Superior temporal gyrus (tissue), 1 donor: Measurements from ENCODE around the gene WDR76.

Experiments used
- DNase-seq: peaks from one replicate; pipeline ENCODE4 v3.0.0-alpha.2; 2016; ENCODE audit errors: extremely low spot score

WDR76 gene

GRCh38 chr15:43878446-43878845 is 51.6 kb downstream of the WDR76 start:
- DNase-seq, result no peak

GRCh38 chr15:43879386-43880355 is 52.9 kb downstream of the WDR76 start:
- DNase-seq, result no peak

- no peak for DNase-seq
These were observed 53.8 kb downstream of the WDR76 start for GRCh38 chr15:43880406-43881194.

- DNase-seq, result no peak
These were observed 54.4 kb downstream of the WDR76 start for GRCh38 chr15:43881245-43881644.

- no peak for DNase-seq
These were observed 55.1 kb downstream of the WDR76 start for GRCh38 chr15:43881944-43882343.

- DNase-seq, result no peak
These were observed 56.8 kb downstream of the WDR76 start for GRCh38 chr15:43883571-43883970.

- no peak for DNase-seq
These were observed 59.8 kb downstream of the WDR76 start for GRCh38 chr15:43886558-43886957.

GRCh38 chr15:43887901-43888300 is 61.1 kb downstream of the WDR76 start:
- no peak for DNase-seq

- DNase-seq, result no peak
These were observed 62.2 kb downstream of the WDR76 start for GRCh38 chr15:43889042-43889441.

- no peak for DNase-seq
These were observed 67.2 kb downstream of the WDR76 start for GRCh38 chr15:43893956-43894355.

GRCh38 chr15:43895586-43895985 is 68.8 kb downstream of the WDR76 start:
- no peak for DNase-seq

- DNase-seq, result no peak
These were observed 69.7 kb downstream of the WDR76 start for GRCh38 chr15:43896543-43896942.

- DNase-seq, result no peak
These were observed 72.1 kb downstream of the WDR76 start for GRCh38 chr15:43898891-43899290.

- DNase-seq, result no peak
These were observed 73.1 kb downstream of the WDR76 start for GRCh38 chr15:43899928-43900327.

- no peak for DNase-seq
These were observed 74.2 kb downstream of the WDR76 start for GRCh38 chr15:43900996-43901395.

GRCh38 chr15:43901495-43901894 is 74.7 kb downstream of the WDR76 start:
- DNase-seq, result no peak

- DNase-seq, result peak; percentile 86
These were observed 77.1 kb downstream of the WDR76 start for GRCh38 chr15:43903864-43904290.

- DNase-seq, result no peak
These were observed 79.0 kb downstream of the WDR76 start for GRCh38 chr15:43905755-43906154.

- no peak for DNase-seq
These were observed 81.8 kb downstream of the WDR76 start for GRCh38 chr15:43908516-43909050.

- DNase-seq, result peak; percentile 75
These were observed 84.5 kb downstream of the WDR76 start for GRCh38 chr15:43911235-43911781.

- no peak for DNase-seq
These were observed 85.4 kb downstream of the WDR76 start for GRCh38 chr15:43912208-43912607.
